Middle frontal gyrus (tissue), 1 donor: ENCODE data around the gene SPINK6.

ENCODE experiments used
- DNase-seq: peaks from one replicate; pipeline ENCODE4 v3.0.0-alpha.2; 2015; ENCODE audit warnings: low spot score; ENCODE audit errors: extremely low spot score

SPINK6 gene

DNA sequence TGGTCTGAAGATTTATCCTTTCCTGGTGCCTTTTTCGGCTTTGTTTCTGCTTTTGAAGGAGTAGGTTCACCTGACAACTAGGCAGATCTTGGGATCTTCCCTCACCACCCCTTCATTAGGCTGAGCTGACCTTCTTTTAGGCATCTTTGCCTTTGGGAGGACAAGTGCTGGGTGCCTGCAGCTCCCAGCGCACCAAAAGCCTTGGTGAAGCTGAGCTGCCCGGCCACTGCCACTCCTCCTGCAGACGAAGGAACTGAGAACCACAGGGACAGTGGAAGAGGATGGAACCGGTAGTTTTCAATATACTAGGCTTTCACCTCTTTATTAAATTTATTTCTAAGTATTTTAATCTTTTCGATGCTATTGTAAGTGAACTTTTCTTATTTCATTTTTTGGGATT is 18.7 kb downstream of the SPINK6 start:
- no peak for DNase-seq

DNA sequence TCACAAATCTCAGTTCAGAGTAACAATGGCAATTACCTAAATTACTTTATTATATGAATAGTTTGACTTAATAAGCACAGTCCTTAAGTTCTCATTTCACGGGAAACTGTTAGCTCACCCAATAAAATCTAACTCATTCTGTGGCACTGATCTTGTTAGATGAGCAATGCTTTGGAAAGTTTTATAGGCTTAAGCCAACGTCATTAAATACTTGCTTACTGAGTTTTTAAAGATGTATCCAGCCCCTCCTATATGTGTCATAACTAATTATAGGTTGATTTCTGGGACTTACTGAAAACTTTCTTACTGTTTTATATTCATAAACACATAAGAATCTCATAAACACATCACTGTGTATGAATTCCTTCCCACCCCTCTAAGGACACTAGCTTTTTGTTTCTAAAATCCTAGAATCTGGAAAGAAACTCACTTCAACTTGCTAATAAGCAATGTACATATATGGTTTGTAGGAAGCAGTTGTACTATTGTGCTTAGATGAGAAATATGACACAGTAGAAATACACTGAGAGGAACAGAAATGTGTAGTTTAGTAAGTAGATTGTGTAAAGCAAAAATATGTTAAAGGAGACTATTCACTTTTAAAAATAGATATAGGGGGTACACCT is 21.4 kb downstream of the SPINK6 start:
- DNase-seq, result no peak

DNA sequence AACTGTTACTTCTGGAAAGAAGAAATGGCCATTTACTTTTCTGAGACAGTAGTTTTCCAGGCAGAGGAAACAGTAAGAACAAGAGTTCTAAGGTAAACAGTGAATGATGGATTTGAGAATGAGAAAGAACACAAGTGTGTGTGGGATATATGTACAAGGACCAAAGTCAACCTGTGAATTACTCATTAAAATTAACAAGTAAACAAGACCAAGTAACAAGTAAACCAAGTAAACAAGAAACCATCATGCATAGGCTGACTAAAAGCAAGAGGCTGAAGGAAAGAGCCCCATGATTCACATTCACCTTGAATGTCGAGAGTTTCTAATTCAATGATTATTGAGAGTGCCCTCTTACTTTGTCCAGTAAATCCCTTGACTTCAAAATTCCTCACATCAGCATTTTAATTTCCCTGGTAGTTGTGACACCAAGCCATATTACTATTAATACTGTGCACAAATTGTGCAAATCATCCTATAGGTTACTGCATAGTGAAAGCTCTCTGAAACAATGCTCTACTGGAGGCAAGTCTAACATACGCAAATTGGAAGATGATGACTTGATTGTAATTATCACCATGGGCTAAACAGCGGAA is 25.6 kb downstream of the SPINK6 start:
- no peak for DNase-seq

DNA sequence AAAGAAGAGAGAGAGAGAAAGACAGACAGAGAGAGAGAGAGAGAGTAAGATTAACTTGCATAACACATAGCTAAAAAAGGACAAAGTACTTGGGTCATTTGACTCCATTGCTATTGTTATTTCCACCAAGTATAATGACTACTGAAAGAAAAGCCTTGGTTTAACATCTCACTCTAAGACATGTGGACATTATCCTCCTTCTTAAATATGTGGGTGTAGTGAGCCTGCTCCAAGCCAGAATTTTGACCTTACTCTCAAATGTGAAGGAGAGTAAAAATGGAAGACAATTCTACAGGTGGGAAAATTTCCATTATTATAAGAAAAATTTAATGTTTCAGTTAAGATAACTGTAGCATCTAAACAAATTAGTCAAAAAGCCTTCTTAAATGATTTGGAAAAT is 27.0 kb downstream of the SPINK6 start:
- no peak for DNase-seq

DNA sequence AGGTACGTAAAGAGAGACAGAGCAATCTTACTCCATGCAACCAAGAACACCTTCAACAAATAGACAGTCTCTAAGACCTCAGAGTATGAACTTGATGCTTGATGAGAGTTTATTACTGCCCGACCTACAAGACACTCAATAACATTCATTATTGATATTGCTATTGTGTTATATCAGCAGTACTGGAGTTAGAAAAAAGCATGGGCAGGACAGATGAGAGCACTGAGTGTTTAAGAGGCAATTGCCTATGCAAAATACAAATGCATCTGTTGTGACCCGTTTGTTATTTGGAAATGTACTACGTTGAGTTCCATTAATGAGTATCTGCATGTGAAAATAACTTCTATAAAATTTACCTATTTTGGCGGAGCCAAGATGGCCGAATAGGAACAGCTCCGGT is 27.4 kb downstream of the SPINK6 start:
- DNase-seq, result no peak

DNA sequence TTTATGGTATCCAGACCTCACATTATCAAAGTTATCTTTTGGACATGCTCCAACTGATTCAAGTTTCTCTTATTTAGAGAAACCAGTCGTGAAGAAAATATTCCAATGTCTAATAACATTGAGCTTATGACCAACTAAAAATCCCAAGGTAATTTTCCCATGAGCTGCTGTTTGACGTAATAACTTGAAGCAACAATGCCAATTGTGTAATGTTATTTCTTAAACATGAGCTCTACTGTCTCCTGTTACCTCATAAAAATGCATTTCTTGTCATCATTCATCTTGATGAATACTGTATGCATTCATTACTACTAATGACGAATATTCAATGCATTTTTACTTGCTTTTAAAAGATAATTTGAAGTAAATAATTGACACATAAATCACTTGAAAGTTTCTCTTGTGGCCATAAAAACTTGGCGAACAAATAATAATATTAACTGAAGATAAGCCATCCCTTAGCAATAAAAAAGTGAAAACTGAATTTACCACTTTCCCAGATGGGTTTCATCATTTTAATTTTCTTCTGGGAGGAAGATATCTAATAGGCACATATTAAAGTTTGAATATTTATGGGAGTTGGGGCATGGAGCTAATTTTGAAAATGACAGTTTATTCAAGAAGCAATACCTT is 35.1 kb downstream of the SPINK6 start:
- no peak for DNase-seq

DNA sequence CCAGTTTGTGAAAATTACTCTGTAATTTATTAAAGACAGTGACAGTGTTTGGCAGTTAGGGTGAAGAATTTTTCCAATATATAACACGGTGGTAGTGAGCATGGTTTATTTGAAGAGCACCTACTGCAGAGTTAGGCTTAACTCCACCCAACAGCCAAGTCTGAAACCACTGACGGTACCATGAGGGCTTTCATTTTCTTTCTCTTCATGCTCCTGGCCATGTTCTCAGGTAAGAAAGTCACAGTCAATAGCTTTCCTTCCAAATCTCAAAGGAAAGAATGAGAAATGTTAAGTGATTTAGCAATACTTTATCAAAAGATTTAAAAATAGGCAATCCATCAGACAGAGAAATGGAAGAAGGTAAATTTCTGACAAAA is 35.6 kb downstream of the SPINK6 start, which contains the start of gene MARCOL:
TSS of gene MARCOL (plus strand) at position 108 of the 377 bp plus-strand sequence. CDS start at position 181, 73 bp downstream.
- DNase-seq, result no peak

DNA sequence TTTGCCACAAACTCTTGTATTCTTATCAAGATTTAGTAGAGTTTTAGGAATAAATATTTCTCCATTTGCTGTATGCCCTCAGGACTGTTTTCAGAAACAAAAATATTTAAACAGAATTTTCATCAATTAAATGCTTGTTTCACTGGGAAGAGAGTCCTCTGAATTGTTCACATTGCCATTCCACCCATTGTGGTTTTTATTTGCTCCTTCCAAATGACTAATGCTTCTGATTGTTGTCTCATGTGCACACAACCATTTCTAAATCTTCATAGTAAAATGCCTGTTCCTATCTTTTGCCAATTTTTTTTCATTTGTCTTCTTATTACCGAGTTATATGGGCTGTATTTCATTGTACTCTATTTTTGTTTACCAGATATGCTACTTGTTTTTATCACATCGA is 46.1 kb downstream of the SPINK6 start:
- DNase-seq, result no peak

DNA sequence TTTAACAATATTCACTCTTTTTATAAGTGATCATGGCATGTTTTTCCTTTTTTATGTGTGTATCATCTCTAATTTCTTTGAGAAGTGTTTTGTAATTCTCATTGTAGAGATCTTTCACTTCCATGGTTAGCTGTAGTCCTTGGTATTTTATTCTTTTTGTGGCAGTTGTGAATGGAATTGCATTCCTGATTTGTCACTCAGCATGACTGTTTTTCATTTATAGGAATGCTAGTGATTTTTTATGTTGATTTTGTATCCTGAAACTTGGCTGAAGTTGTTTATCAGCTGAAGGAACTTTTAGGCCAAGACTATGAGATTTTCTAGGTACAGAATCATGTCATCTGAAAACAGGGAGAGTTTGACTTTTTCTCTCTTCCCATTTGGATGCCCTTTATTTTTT is 52.6 kb downstream of the SPINK6 start:
- DNase-seq, result no peak

DNA sequence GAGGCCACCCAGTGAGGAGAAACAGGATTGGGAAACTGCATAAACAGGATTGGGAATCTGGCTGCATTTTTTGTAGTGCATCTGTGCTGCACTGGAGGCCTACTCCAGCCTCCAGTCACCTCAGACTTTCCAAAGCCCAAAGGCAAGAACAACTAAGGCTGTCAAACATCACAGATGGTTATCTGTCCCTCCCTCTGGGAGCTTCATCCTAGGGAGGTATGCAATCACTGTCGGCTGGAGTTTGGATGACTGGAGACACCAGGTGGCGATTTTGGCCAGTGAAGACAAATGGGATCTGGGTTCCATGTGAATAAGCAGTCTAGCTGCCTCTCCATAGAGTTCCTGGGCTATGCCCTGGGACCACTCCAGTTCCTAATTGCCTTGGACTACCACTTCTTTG is 56.4 kb downstream of the SPINK6 start:
- no peak for DNase-seq

DNA sequence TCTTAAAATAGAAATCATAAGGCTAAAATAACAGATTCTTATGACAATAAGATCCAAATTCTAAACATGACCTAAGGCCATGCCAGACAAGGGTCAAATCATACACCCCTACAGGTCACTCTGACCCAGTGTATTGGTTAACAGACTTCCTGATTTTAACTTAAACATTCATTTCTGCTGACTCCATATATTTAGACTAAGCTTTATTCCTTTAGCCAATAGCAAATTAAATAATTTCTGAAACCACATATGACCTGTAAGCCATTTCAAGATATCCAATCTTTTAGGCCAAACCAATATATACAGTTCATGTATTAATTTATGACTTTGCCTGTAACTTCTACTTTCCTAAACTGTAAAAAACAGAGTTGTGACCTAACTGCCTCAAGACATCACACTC is 58.4 kb downstream of the SPINK6 start:
- no peak for DNase-seq
